Transverse colon (tissue), 4 donors: ENCODE measurements around the gene ZFHX3.

Experiments used
- EP300 ChIP-seq: sonication (generic); formaldehyde crosslinking; IDR thresholded peaks from one replicate; pipeline ENCODE4 v1.6.1; 2017; ENCODE audit warnings: antibody characterized with exemption, low read depth
- POLR2A ChIP-seq: fragments of 450-650 bp; IDR thresholded peaks from one replicate; pipeline ENCODE4 v1.6.1; 2016; ENCODE audit warnings: antibody characterized with exemption, mild to moderate bottlenecking, moderate library complexity
- POLR2AphosphoS5 ChIP-seq, 3 donors: sonication (generic); formaldehyde crosslinking; IDR thresholded peaks; one replicate each; pipeline ENCODE4 v1.6.1; 2016; ENCODE audit warnings: antibody characterized with exemption in 3 of 3
- TF ChIP-seq, protein P1 (sequence below), 5 experiments: fragments of 200-600 bp in 3 of 5; fragments of 450-650 bp in 2 of 5; sonication (generic) in 3 of 5; IDR thresholded peaks; 1 replicate in 2 of 5; 2 replicates in 3 of 5; pipeline ENCODE4 v1.5.1; 2016 to 2017; ENCODE audit warnings: antibody characterized with exemption in 5 of 5, inconsistent platforms in 3 of 5, mild to moderate bottlenecking in 2 of 5, moderate library complexity in 1 of 5

DNA sequence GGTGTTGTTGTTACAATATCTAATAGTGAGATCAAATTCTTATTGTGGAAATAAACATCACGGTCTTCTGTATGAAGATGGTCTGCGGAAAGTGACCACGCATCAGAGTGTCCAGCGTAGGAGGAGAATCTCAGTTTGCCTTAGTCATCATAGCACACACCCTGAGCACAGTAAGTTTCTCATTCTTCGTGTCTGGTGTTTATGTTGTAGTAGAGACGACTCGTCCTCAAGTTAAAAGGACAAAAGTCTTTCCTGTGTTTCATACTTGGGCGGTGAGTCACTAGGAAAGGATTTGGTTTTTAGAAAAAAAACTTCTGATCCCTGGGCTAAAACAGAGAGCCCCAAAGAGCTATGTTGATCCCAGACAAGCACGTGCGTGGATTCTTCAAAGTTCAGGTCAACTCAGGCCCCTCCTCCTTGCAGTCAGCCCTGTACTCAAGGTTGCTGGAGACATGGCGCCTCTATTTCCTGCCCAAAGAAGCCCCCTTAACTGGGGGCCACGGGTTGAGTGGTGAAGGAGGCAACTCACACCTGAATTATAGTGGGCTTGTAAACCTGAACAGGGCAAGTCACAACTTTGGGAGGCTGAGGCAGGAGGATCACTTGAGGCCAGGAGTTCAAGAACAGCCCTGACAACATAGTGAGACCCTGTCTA, 170.4 kb downstream of the ZFHX3 start:
- TF ChIP-seq, protein P1, sequence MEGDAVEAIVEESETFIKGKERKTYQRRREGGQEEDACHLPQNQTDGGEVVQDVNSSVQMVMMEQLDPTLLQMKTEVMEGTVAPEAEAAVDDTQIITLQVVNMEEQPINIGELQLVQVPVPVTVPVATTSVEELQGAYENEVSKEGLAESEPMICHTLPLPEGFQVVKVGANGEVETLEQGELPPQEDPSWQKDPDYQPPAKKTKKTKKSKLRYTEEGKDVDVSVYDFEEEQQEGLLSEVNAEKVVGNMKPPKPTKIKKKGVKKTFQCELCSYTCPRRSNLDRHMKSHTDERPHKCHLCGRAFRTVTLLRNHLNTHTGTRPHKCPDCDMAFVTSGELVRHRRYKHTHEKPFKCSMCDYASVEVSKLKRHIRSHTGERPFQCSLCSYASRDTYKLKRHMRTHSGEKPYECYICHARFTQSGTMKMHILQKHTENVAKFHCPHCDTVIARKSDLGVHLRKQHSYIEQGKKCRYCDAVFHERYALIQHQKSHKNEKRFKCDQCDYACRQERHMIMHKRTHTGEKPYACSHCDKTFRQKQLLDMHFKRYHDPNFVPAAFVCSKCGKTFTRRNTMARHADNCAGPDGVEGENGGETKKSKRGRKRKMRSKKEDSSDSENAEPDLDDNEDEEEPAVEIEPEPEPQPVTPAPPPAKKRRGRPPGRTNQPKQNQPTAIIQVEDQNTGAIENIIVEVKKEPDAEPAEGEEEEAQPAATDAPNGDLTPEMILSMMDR (IDR thresholded peaks at IDR 0.05), result no peak
- TF ChIP-seq POLR2AphosphoS5 (IDR thresholded peaks at IDR 0.05) (peak in 2 of 3 donors; percentile 8 to 15), EP300 (no peak), POLR2A (no peak)
